Peyer's patch (tissue), 4 donors: Measurements from ENCODE around the gene RAB17. TPM values are rescaled to one million over a fixed set of nuclear protein-coding genes. Genes with fewer than 3 reads are reported as not detected.

Experiments
- DNase-seq, 3 donors: peaks; one replicate each; pipeline ENCODE4 v3.0.0-alpha.2; 2017 to 2019
- H3K27ac ChIP-seq, 4 donors: fragments of 200-600 bp; sonication (generic); one replicate each; pipeline ENCODE4 v1.5.1; 2016 to 2019
- H3K27me3 ChIP-seq, 2 donors: fragments of 200-600 bp; sonication (generic); one replicate each; pipeline ENCODE4 v1.5.1; 2019
- H3K36me3 ChIP-seq, 3 donors: fragments of 200-600 bp; sonication (generic); one replicate each; pipeline ENCODE4 v1.5.1; 2016 to 2019
- H3K4me1 ChIP-seq, 4 donors: fragments of 200-600 bp; sonication (generic); one replicate each; pipeline ENCODE4 v1.5.1; 2016 to 2019
- H3K4me3 ChIP-seq, 4 donors: fragments of 200-600 bp; sonication (generic); 1 replicate in 3 of 4; 2 replicates in 1 of 4; pipeline ENCODE4 v1.5.1; 2016 to 2019; ENCODE audit warnings: mild to moderate bottlenecking in 1 of 4
- H3K9me3 ChIP-seq, 4 donors: fragments of 200-600 bp; sonication (generic); one replicate each; pipeline ENCODE4 v1.5.1; 2016 to 2019; ENCODE audit warnings: mild to moderate bottlenecking in 1 of 4
- POLR2A ChIP-seq, 2 donors: fragments of 450-650 bp; IDR thresholded peaks; one replicate each; pipeline ENCODE4 v1.5.1; 2017; ENCODE audit warnings: antibody characterized with exemption in 2 of 2, mild to moderate bottlenecking in 2 of 2, moderate library complexity in 2 of 2
- total RNA-seq, 4 donors: library from RNA; depleted of rRNA; stranded (reverse); fragments of >200 nt; gene quantifications; one replicate each; pipeline ENCODE4 v1.1.0, GENCODE V29; 2016
- TF ChIP-seq, protein P1 (sequence below), 6 experiments: fragments of 450-650 bp in 4 of 6; fragments of 200-600 bp in 2 of 6; sonication (generic) in 1 of 6; IDR thresholded peaks; one replicate each; pipeline ENCODE4 v1.5.1; 2017 to 2019; ENCODE audit warnings: antibody characterized with exemption in 6 of 6, mild to moderate bottlenecking in 3 of 6, moderate library complexity in 1 of 6

The RAB17 gene
- total RNA-seq, 4 donors from 2014 or later, result 66.0 to 244 (median 219) TPM

DNA sequence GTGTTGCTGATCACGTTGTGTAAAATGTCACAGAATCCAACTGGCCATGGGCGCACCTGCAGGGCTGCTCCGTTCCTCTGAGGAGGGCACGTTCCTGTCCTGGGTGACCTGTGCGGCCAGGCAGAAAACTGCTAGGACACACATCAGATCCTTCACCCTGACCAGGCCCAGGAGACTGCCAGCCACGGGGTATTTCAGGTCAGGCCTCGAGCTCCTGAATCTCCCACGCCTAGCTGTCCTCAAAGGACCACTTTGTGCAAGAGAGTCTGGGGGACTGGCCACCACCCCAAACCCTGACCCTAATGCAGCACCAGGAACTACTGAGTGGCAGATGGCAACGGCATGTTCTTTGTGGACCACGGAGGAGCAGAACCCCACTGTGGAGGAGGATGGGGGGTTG is 13.1 kb downstream of the RAB17 start:
- DNase-seq, result no peak
- TF ChIP-seq, protein P1, sequence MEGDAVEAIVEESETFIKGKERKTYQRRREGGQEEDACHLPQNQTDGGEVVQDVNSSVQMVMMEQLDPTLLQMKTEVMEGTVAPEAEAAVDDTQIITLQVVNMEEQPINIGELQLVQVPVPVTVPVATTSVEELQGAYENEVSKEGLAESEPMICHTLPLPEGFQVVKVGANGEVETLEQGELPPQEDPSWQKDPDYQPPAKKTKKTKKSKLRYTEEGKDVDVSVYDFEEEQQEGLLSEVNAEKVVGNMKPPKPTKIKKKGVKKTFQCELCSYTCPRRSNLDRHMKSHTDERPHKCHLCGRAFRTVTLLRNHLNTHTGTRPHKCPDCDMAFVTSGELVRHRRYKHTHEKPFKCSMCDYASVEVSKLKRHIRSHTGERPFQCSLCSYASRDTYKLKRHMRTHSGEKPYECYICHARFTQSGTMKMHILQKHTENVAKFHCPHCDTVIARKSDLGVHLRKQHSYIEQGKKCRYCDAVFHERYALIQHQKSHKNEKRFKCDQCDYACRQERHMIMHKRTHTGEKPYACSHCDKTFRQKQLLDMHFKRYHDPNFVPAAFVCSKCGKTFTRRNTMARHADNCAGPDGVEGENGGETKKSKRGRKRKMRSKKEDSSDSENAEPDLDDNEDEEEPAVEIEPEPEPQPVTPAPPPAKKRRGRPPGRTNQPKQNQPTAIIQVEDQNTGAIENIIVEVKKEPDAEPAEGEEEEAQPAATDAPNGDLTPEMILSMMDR (IDR thresholded peaks at IDR 0.05), result no peak
- TF ChIP-seq POLR2A (IDR thresholded peaks at IDR 0.05), result no peak
- H3K4me3 ChIP-seq, result no peak overlapping the region
- H3K27ac ChIP-seq, result no peak overlapping the region
- peaks cover 0 to 11% (median 0%) of the 10 kb centered on the region in 4 donors for H3K4me1 ChIP-seq
- no peaks in the 10 kb centered on the region for H3K9me3 ChIP-seq
- H3K27me3 ChIP-seq, result no peaks in the 10 kb centered on the region
- H3K36me3 ChIP-seq, result peaks cover 0 to 15% (median 0%) of the 10 kb centered on the region in 3 donors

DNA sequence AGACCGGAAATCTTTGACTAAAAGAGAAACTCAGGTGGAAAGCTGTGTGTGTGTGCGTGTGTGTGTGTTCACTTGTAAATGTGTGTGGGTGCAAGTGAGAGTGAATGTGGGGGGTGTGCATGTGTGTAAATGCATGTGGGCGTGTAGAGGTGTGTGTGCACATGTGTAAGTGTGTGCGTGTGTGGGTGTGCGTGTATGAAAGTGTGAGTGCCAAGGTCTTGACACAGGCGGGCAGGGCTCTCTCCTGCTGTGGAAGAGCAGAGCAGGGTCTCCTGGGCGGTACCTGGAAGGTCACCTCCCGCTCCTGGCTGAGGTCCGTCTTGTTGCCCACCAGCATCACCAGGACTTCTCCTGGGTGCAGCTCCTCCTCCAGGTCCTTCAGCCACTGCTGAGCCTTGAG is 13.6 kb downstream of the RAB17 start:
- Histone ChIP-seq H3K4me3 (no peak overlapping the region), H3K9me3 (no peaks in the 10 kb centered on the region), H3K27ac (no peak overlapping the region), H3K27me3 (no peaks in the 10 kb centered on the region), H3K36me3 (peaks cover 0 to 15% (median 0%) of the 10 kb centered on the region in 3 donors), H3K4me1 (peaks cover 0 to 11% (median 1%) of the 10 kb centered on the region in 4 donors)
- TF ChIP-seq POLR2A (IDR thresholded peaks at IDR 0.05), result no peak
- TF ChIP-seq, protein P1 (IDR thresholded peaks at IDR 0.05), result no peak
- peak in 1 of 3 donors; percentile 27 for DNase-seq

DNA sequence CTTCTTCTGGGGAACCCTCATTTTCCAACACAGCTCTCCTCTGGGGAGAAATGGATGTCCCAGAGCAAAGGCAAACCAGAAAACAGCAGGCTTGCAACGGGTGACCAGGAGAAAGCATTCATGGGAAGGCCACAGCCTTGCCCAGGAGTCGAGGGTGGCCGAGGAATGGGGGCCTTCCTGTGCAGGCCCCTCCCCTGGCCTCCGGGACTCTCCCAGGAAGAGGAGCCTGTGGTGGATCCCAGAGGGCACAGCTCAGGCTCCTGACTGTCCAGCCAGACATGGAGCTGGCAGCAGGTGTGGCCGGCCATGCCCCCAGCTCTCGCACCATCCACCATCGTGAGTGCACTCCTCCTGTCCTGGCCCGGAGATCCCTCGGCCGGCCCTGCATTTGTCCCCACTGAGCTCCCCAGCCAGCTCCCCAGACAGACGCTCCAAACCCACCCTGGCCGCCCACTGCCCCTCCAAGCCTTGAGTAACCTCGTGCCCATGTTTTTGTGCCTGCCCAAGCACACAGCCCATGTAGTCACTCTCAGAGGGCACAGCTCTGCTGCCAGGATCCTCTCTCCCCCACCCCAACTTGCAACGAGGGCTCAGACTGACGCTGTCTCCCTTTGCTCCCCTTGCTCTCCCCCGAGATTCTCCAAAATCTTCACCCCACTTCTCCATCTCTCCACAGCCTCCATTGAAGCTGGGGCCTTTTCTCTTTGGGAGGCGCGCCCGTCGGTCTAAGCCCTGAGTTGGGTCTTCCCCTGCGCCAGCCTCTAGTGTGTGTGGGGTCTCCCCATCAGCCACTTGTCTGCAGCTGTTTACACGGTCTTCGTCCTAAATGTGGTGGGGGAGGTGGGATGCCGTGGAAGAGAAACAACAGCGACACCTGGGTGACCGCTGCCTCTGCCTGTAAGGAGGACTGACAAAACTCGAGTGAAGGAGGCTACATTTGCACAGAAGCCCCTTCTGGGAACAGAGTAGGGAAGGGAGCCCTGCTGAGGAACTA is 14.4 kb downstream of the RAB17 start:
- peak in 1 of 3 donors; percentile 42 for DNase-seq
- H3K4me1 ChIP-seq, result peaks cover 0 to 9% (median 2%) of the 10 kb centered on the region in 4 donors
- H3K9me3 ChIP-seq, result no peaks in the 10 kb centered on the region
- H3K4me3 ChIP-seq, result no peak overlapping the region
- peaks cover 0 to 12% (median 0%) of the 10 kb centered on the region in 3 donors for H3K36me3 ChIP-seq
- H3K27me3 ChIP-seq, result no peaks in the 10 kb centered on the region
- no peak overlapping the region for H3K27ac ChIP-seq
- TF ChIP-seq, protein P1 (IDR thresholded peaks at IDR 0.05), result no peak
- no peak for TF ChIP-seq POLR2A (IDR thresholded peaks at IDR 0.05)

DNA sequence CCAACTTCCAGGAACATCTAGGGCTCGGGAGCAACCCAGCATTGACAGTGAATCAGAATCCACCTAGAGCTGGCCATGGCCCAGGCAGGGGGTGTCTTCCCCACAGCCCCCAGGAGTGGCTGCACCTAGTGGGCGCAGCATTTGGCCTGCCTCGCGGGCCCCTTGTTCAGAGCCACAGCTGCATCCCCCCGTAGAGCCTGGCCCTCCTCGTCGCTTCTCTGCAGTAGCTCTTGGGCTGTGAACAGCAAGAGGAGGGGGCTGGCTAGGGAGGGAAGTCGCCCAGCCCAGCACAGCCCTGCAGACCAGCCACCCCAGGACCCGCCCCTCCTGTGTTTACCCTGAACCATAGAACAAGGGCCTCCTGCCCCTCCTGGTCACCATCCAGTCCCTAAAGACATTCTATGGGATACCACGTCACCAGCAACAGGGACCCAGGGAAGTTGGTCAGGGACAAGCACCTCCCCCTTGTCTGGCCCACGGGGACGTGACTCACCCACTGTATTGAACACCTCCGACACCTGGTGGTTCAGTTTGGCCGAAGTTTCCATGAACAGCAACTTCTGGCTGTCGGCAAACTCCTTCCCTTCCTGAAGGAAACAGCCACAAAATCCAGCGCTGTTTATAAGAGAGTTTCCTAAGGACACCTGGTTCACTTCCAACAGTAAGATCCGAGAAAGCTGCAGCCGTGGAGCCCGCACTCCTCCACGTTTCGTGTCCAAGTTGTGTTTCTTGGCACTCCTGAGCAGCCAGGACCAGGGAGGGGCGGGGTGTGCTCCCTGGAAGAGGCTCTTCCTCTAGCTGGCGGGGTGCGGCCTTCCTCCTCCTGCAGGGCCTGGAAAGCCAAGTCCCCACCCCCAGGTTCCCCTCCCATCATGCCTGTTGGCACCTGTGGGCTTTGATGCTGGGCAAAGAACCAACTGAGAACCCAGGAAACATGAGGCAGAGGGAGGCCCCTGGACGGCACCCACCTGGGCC is 15.4 kb downstream of the RAB17 start:
- Histone ChIP-seq H3K4me3 (no peak overlapping the region), H3K9me3 (no peaks in the 10 kb centered on the region), H3K36me3 (peaks cover 0 to 12% (median 0%) of the 10 kb centered on the region in 3 donors), H3K4me1 (peaks cover 0 to 9% (median 2%) of the 10 kb centered on the region in 4 donors), H3K27me3 (no peaks in the 10 kb centered on the region), H3K27ac (peak overlapping the region in 1 of 4 donors; percentile 39)
- DNase-seq, result peak in 1 of 3 donors; percentile 52
- TF ChIP-seq, protein P1 (IDR thresholded peaks at IDR 0.05), result no peak
- no peak for TF ChIP-seq POLR2A (IDR thresholded peaks at IDR 0.05)

DNA sequence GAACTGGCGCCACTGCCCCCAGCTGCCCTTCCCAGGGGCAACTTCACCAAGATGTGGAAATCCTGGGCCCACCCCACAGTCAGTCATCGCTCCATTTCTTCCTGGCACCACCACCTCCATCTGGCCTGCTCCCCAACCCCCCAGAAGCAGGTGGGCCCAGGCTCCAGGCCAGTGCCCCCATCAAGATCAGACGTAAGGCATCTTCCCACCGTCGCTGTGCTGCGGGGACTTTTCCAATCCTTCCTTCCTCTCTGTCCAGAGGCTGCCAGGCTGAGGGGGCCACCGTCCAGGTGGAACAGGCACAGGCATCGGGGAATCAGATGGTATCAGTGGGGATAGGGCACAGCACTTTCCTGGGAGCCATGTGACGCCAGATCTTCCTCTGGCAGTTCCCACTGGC is 16.1 kb downstream of the RAB17 start:
- peaks cover 0 to 12% (median 0%) of the 10 kb centered on the region in 3 donors for H3K36me3 ChIP-seq
- H3K4me3 ChIP-seq, result no peak overlapping the region
- H3K27ac ChIP-seq, result no peak overlapping the region
- no peaks in the 10 kb centered on the region for H3K9me3 ChIP-seq
- H3K27me3 ChIP-seq, result no peaks in the 10 kb centered on the region
- DNase-seq, result peak in 1 of 3 donors; percentile 27
- H3K4me1 ChIP-seq, result peaks cover 0 to 9% (median 2%) of the 10 kb centered on the region in 4 donors
- TF ChIP-seq POLR2A (IDR thresholded peaks at IDR 0.05), result no peak
- TF ChIP-seq, protein P1 (IDR thresholded peaks at IDR 0.05), result no peak
